NCI-H2196 (cell line): Measurements from ENCODE around the gene ARRDC5.
"Not testable (repeated sequence)": the region's sequence is repeated elsewhere in the genome, so short reads cannot be mapped to it uniquely, and the experiment has no call there.

Experiments used
- DNase-seq: peaks from one replicate; lab custom pipeline; 2025; ENCODE audit not compliant: unreplicated experiment; lab: John Stamatoyannopoulos, UW

The ARRDC5 gene

DNA sequence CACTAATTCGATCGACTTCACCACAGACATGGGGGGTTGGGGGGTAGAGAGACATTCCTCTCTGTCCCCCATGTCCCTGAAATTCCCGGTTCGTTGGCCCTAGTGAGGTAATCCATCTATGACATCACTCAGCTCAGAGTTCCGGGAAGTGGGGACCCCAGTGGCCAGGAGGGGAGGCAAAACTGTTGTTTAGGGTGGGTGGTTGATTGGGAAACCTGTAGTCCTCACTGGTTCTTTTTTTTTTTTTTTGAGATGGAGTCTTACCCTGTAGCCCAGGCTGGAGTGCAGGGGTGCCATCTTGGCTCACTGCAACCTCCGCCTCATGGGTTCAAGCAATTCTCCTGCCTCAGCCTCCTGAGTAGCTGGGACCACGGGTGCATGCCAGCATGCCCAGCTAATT, at the start of gene ARRDC5:
TSS of gene ARRDC5 (minus strand) at position 101 of the 400 bp plus-strand sequence. CDS start at position 30, 71 bp downstream.
- DNase-seq, result no peak

GRCh38 chr19:4951656-4952055, 49.0 kb upstream of the ARRDC5 start:
- DNase-seq, result no peak

DNA sequence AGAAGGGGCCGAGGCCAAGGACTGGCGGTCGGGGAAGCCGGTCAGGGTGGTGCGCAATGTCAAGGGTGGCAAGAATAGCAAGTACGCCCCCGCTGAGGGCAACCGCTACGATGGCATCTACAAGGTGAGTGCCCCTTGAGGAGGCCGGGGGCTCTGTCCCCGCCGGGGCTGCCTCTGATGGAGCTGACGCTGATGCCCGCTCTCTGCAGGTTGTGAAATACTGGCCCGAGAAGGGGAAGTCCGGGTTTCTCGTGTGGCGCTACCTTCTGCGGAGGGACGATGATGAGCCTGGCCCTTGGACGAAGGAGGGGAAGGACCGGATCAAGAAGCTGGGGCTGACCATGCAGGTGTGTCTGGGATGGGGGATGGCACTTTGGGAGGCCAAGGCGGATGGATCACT, 48.0 kb upstream of the ARRDC5 start:
- DNase-seq, result not testable (repeated sequence)

DNA sequence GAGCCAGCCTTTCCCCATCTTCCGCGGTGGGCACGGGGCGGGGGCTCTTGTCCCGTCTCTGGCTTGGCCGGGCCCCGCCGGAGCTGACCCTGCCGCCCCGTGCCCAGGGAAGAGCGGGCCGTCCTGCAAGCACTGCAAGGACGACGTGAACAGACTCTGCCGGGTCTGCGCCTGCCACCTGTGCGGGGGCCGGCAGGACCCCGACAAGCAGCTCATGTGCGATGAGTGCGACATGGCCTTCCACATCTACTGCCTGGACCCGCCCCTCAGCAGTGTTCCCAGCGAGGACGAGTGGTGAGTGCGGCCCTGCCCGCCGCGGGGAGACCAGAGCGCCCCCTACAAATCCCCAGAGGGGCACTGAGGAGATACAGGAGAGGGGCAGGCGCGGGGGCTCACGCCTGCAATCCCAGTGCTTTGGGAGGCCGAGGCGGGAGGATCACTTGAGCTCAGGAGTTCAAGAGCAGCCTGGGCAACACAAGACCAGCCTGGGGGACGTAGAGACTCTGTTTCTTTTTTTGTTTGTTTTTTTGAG, 39.0 kb upstream of the ARRDC5 start:
- not testable (repeated sequence) for DNase-seq

GRCh38 chr19:4939466-4939865, 36.8 kb upstream of the ARRDC5 start:
- no peak for DNase-seq

DNA sequence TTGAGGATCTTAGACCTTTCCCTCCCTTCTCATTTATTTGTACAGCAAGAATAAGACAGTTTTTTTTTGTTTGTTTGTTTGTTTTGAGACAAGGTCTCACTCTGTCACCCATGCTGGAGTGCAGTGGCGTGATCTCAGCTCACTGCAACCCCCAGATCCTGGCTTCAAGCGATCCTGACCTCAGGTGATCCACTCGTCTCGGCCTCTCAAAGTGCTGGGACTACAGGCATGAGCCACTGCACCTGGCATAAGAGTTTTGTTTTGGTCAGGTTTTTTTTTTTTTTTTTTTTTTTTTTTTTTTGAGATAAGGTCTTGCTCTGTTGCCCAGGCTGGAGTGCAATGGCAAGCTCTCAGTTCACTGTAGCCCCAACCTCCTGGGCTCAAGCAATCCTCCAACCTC, 35.8 kb upstream of the ARRDC5 start:
- not testable (repeated sequence) for DNase-seq

- no peak for DNase-seq
Measured at GRCh38 chr19:4937060-4937459, 34.4 kb upstream of the ARRDC5 start.

DNA sequence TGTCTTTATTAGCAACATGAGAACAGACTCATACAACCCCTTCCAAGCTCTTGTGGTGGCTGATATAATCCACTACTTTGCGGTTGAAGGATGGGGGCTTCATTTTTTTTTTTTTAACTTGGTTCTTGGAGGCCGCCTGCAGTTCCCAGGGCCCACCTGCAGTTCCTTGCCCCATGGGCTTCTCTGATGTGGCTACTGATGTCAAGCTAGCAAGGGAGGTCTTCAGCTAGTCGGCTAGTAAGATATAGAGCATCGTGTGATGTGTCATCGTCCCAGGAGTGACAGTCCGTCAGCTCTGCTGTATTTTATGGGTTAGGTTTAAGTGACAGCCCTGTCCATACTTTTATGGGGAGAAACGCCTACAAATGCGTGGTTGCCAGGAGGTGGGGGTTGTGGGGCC, 32.7 kb upstream of the ARRDC5 start:
- no peak for DNase-seq

GRCh38 chr19:4933528-4933927, 30.8 kb upstream of the ARRDC5 start:
- DNase-seq, result no peak

GRCh38 chr19:4932711-4933110, 30.0 kb upstream of the ARRDC5 start:
- DNase-seq, result no peak

DNA sequence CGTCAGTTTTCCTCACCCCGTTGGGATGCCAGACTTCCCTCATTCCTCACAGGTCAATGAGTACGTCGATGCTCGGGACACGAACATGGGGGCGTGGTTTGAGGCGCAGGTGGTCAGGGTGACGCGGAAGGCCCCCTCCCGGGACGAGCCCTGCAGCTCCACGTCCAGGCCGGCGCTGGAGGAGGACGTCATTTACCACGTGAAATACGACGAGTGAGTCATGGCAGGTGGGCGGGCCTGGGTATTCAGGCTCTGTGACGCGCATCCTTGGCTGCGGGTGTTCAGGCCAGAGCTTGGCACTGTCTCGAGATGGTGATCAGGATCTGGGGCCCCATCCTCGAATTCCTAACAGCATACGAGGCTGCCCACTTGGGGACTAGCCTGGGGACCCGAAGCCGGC, 28.0 kb upstream of the ARRDC5 start:
- no peak for DNase-seq

DNA sequence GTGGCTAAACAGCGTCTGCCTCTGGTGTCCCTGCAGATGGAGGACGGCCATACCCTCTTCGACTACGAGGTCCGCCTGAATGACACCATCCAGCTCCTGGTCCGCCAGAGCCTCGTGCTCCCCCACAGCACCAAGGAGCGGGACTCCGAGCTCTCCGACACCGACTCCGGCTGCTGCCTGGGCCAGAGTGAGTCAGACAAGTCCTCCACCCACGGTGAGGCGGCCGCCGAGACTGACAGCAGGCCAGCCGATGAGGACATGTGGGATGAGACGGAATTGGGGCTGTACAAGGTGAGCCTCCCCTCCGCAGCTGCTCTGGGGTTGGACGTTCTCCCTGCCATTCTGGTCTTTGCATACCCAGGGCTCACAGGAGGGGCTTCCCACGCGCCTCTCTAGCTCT, 26.5 kb upstream of the ARRDC5 start:
- no peak for DNase-seq

DNA sequence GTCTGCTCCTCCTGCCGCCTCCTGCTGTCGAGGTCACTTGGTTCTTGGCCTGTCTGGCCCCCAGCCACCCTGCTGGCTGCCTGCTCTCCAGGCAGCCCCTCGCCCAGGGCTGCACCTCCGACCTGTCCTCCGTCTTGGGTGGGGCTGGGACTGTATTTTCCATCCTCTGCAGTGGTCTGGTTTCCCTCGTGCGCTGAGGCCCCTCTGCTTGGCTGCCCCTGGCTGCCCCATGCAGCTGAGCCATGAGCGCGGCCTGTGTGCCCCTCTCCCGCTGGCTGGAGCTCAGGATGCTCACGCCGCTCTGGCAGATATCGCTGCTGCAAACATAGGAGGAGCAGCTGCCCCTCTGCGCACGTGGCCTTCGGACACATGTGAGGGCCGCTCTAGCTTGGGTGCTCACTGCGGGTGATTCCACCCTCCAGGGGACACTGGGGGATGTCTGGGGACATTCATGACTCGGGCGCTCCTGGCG, 20.6 kb upstream of the ARRDC5 start:
- no peak for DNase-seq

DNA sequence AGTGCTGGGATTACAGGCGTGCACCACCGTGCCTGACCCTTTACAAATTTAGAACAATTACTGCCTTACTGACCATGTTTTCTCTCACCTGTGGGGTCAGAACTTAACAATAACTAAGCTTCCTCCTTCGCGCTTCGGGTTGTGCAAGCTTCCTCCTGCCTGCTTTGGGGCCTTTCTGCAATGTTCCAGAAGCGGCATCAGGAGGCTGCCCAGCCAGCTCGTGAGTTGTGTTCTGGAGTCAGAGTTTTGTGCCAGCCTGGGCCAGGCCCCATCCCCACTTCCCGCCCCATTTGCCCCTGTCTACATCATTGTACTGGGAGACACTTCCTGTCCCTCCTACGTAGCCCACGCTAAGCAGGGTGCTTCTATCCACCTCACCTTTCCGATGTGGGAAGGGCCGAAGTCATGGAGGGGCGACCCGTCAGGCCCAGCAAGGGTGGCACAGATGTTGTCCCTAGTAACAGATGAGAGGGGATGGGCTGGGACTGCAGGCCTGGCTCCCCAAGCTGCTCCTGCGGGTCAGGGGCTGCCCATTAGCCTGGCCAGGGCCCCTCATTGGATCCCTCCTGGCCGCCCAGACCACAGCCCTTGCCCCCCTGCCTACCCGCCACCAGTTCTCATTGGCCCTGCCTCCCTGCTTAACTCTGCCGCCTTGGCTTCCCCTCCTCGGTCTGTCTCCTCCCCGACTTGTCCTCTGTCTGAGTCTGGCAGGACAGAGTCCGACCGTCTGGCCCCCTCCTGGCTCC, 20.0 kb upstream of the ARRDC5 start:
- no peak for DNase-seq

- no peak for DNase-seq
Measured at GRCh38 chr19:4916292-4917082, 13.8 kb upstream of the ARRDC5 start.

DNA sequence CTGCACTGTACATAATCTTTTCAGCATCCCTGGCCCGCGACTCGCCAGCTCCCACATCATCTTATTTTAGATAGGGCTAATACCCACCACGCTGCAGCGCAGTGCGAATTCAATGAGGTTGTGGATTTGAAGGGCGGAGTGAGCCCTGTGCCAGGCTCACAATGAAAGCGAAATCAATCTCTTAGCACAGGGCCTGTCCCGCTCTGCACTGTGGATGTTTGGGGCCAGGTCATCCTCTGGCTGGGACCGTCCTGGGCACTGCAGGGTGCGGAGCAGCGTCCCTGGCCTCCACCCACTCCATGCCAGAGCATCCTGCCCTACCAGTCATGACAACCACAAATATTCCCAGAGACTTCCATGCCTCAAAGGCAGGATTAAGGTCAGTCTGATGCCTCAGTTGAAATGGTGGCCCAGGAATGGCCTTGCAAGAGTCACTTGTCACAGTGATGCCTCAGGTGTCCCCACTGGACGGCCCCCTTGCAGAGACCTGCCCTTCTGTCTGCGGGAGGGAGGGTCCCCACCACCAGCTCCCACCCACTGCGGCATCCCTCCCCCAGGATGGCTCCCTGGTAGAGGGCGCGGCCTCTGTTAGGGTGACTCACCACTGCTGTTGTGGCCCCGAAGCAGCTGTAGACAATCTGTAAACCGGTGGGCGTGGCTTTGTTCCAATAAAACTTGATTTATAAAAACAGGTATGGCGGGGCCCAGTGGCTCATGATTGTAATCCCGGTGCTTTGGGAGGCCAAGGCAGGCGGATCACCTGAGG, 12.2 kb upstream of the ARRDC5 start:
- DNase-seq, result peak; percentile 18

GRCh38 chr19:4913996-4914735, 11.5 kb upstream of the ARRDC5 start:
- DNase-seq, result no peak

- peak; percentile 48 for DNase-seq
Measured at GRCh38 chr19:4911786-4912672, 9.3 kb upstream of the ARRDC5 start.

DNA sequence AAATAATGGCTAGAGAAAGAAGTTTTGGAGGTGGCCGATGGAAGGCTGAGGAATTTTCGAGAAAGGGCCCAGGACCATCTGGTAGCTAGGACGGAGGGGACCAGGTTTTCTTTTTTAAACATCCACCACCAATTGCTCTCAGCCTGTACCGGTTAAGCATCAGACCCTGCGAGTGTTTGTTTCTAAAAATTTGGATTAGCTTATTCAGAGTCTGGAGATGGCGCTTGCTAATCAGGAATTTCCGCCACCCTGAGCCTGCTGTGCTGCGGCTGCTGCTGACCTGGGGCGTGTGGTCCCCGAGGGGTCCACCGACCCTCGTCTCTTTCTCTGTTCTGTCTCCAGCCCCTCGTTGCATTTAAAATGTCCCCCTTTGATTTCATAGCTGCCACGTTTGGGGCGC, 8.6 kb upstream of the ARRDC5 start:
- DNase-seq, result no peak
